Mucosa of descending colon (tissue), 3 donors: ENCODE measurements around the gene GPR34. TPM values are rescaled to one million over a fixed set of nuclear protein-coding genes. Genes with fewer than 3 reads are reported as not detected.

Experiments
- ATAC-seq: fragments of 200-7000 bp; cut with Tn5 transposase; one replicate; pipeline ENCODE4 v1.9.1; 2020; ENCODE audit warnings: mild to moderate bottlenecking, moderate library complexity
- DNase-seq, 3 donors: peaks; one replicate each; pipeline ENCODE4 v3.0.0-alpha.2; 2020
- H3K36me3 ChIP-seq: fragments of 200-600 bp; one replicate; pipeline ENCODE4 v1.8.0; 2021; ENCODE audit warnings: low read depth, mild to moderate bottlenecking
- H3K4me1 ChIP-seq: fragments of 200-600 bp; one replicate; pipeline ENCODE4 v1.8.0; 2021; ENCODE audit warnings: low read depth, mild to moderate bottlenecking
- H3K4me3 ChIP-seq: fragments of 200-600 bp; one replicate; pipeline ENCODE4 v1.8.0; 2021; ENCODE audit warnings: mild to moderate bottlenecking
- H3K9me3 ChIP-seq: fragments of 200-600 bp; one replicate; pipeline ENCODE4 v1.8.0; 2021; ENCODE audit warnings: mild to moderate bottlenecking
- CTCF ChIP-seq: fragments of 200-600 bp; IDR thresholded peaks from one replicate; pipeline ENCODE4 v1.8.0; 2022; ENCODE audit warnings: antibody characterized with exemption, mild to moderate bottlenecking
- intact Hi-C, 2 donors: fragments of 100-400 bp; cut with DNase I in 1 of 2; cut with micrococcal nuclease in 1 of 2; formaldehyde crosslinking; loops; one replicate each; pipeline versions ENCODE4 v1.11.0 to v1.11.1; 2022; cut with DNase I, micrococcal nuclease
- total RNA-seq, 3 donors: library from RNA; stranded (reverse); fragmentation: NEBNext Ultra II Directional in 2 of 3; extraction: Animal tissue kit (Norgen Biotek cat#: 25700) in 2 of 3; gene quantifications; one replicate each; pipeline versions ENCODE4 v1.2.1 to v1.2.4, GENCODE V29; 2021 to 2023
- donor health status: DM: no; HTN: no; CAD: no; lungs with moderate emphysema.
- donor health status: DM: no; HTN: no; CAD: no.
- donor health status: DM: no; HTN: yes; CAD: no.

The GPR34 gene
- total RNA-seq, 3 donors from 2014 or later: 2.0 to 11.9 (median 11.4) TPM

GRCh38 chrX:41703574-41704029 lies 14.8 kb downstream of the GPR34 start:
- no peaks in the 10 kb centered on the region for H3K36me3 ChIP-seq
- no peak for ATAC-seq
- no peak for TF ChIP-seq CTCF
- no peak overlapping the region for H3K4me3 ChIP-seq
- DNase-seq: no peak
- no peaks in the 10 kb centered on the region for H3K9me3 ChIP-seq
- H3K4me1 ChIP-seq: no peaks in the 10 kb centered on the region
- intact Hi-C loops: no loop called here

DNA sequence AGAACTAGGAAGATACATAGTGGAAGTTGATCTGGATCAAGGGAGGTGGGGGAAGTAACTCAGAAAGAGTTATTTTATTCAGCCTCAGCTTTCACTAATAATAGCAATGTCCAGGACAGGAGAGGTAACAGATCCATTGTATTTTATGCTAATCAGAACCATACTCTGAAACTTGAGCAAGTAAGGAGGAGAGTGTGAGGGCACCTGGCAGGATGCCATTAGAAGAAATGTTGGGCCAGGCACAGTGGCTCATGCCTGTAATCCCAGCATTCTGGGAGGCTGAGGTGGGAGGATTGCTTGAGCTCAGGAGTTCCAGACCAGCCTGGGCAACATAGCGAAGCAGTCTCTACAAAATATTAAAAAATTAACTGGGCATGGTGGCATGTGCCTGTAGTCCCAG lies 16.3 kb downstream of the GPR34 start:
- TF ChIP-seq CTCF: no peak
- no peak for DNase-seq
- intact Hi-C loops: no loop called here
- no peaks in the 10 kb centered on the region for H3K36me3 ChIP-seq
- H3K4me3 ChIP-seq: no peak overlapping the region
- no peaks in the 10 kb centered on the region for H3K4me1 ChIP-seq
- ATAC-seq: no peak
- no peaks in the 10 kb centered on the region for H3K9me3 ChIP-seq

GRCh38 chrX:41705680-41706374 lies 17.1 kb downstream of the GPR34 start:
- DNase-seq: no peak
- Histone ChIP-seq H3K9me3 (no peaks in the 10 kb centered on the region), H3K4me1 (no peaks in the 10 kb centered on the region), H3K36me3 (no peaks in the 10 kb centered on the region), H3K4me3 (no peak overlapping the region)
- intact Hi-C loops: no loop called here
- no peak for TF ChIP-seq CTCF
- ATAC-seq: peak; percentile 54

GRCh38 chrX:41707218-41707617 lies 18.4 kb downstream of the GPR34 start:
- no peak for TF ChIP-seq CTCF
- Histone ChIP-seq H3K4me3 (no peak overlapping the region), H3K9me3 (no peaks in the 10 kb centered on the region), H3K36me3 (no peaks in the 10 kb centered on the region), H3K4me1 (no peaks in the 10 kb centered on the region)
- no peak for ATAC-seq
- no peak for DNase-seq
- intact Hi-C loops: no loop called here

GRCh38 chrX:41708486-41708885 lies 19.7 kb downstream of the GPR34 start:
- Histone ChIP-seq H3K4me3 (no peak overlapping the region), H3K9me3 (no peaks in the 10 kb centered on the region), H3K36me3 (no peaks in the 10 kb centered on the region), H3K4me1 (no peaks in the 10 kb centered on the region)
- DNase-seq: no peak
- no peak for TF ChIP-seq CTCF
- ATAC-seq: no peak
- intact Hi-C loops: no loop called here
